Esophagus (tissue), 2 donors: ENCODE data around the gene GJC2. TPM values are rescaled to one million over a fixed set of nuclear protein-coding genes. Genes with fewer than 3 reads are reported as not detected.

Source experiments
- H3K27ac ChIP-seq, 2 donors: one replicate each; pipeline ENCODE4 v1.5.1; 2013; ENCODE audit warnings: low read depth in 2 of 2, mild to moderate bottlenecking in 2 of 2, inconsistent platforms in 1 of 2, low read length in 1 of 2, moderate library complexity in 1 of 2
- H3K27me3 ChIP-seq, 2 donors: one replicate each; pipeline ENCODE4 v1.6.1; 2013; ENCODE audit warnings: low read length in 2 of 2, control low read depth in 1 of 2, mild to moderate bottlenecking in 1 of 2; ENCODE audit not compliant: insufficient read depth in 2 of 2, control insufficient read depth in 1 of 2
- H3K36me3 ChIP-seq, 2 donors: one replicate each; pipeline ENCODE4 v1.6.1; 2013; ENCODE audit warnings: low read length in 1 of 2; ENCODE audit not compliant: control insufficient read depth in 2 of 2, insufficient read depth in 2 of 2
- H3K4me1 ChIP-seq, 2 donors: one replicate each; pipeline ENCODE4 v1.6.1; 2013; ENCODE audit warnings: low read length in 1 of 2; ENCODE audit not compliant: control insufficient read depth in 2 of 2, insufficient read depth in 2 of 2
- H3K4me3 ChIP-seq, 2 donors: one replicate each; pipeline ENCODE4 v1.5.1; 2013; ENCODE audit warnings: low read length in 2 of 2, mild to moderate bottlenecking in 2 of 2, low read depth in 1 of 2, moderate library complexity in 1 of 2
- H3K9me3 ChIP-seq, 2 donors: one replicate each; pipeline ENCODE4 v1.6.1; 2013; ENCODE audit warnings: mild to moderate bottlenecking in 2 of 2, low read depth in 1 of 2, low read length in 1 of 2, moderate library complexity in 1 of 2; ENCODE audit not compliant: control insufficient read depth in 2 of 2, insufficient read depth in 1 of 2
- WGBS, 2 donors: extraction: QIAGEN DNeasy Blood & Tissue Kit; methylation state at CpG; one replicate each; pipeline ENCODE4 v1.1.7; 2013; 5-methylcytosine and 5-hydroxymethylcytosine counted together
- polyA plus RNA-seq, 2 donors: library from polyadenylated mRNA; stranded (reverse); fragments of 200-250 nt; gene quantifications; one replicate each; pipeline ENCODE4 v1.2.3, GENCODE V29; 2013
- donor health status: healthy with polysubstance abuse.
- donor health status: Bipolar disorder and iron deficiency.

GJC2 gene
- polyA plus RNA-seq, 2 donors, result 0.57 to 0.64 TPM

- Histone ChIP-seq H3K36me3 (peaks cover 0 to 5% of the 10 kb centered on the region in 2 donors), H3K4me1 (peaks cover 0 to 3% of the 10 kb centered on the region in 2 donors)
- WGBS, 2 donors, result 87 to 88% methylated on average over 7 of the region's 7 CpGs
These were observed 37.6 kb upstream of the GJC2 start for GRCh38 chr1:228112167-228112566.

GRCh38 chr1:228112617-228113016, 37.1 kb upstream of the GJC2 start:
- peaks cover 0 to 3% of the 10 kb centered on the region in 2 donors for H3K4me1 ChIP-seq
- H3K27me3 ChIP-seq, result no peaks in the 10 kb centered on the region
- no peaks in the 10 kb centered on the region for H3K9me3 ChIP-seq
- no peak overlapping the region for H3K27ac ChIP-seq
- peaks cover 0 to 3% of the 10 kb centered on the region in 2 donors for H3K36me3 ChIP-seq
- no peak overlapping the region for H3K4me3 ChIP-seq
- WGBS, 2 donors, result 80 to 87% methylated on average over 1 of the region's 1 CpG

More at GRCh38 chr1:228112167-228112566, 37.6 kb upstream of the GJC2 start:
- Histone ChIP-seq H3K27ac (no peak overlapping the region), H3K9me3 (no peaks in the 10 kb centered on the region), H3K4me3 (no peak overlapping the region), H3K27me3 (no peaks in the 10 kb centered on the region)

GRCh38 chr1:228114827-228115226, 34.9 kb upstream of the GJC2 start:
- Histone ChIP-seq H3K4me3 (no peak overlapping the region), H3K36me3 (no peaks in the 10 kb centered on the region), H3K9me3 (no peaks in the 10 kb centered on the region), H3K4me1 (no peaks in the 10 kb centered on the region), H3K27ac (no peak overlapping the region), H3K27me3 (no peaks in the 10 kb centered on the region)
- WGBS, 2 donors, result 69 to 74% methylated on average over 3 of the region's 3 CpGs

GRCh38 chr1:228117335-228117734, 32.4 kb upstream of the GJC2 start:
- Histone ChIP-seq H3K27me3 (no peaks in the 10 kb centered on the region), H3K36me3 (no peaks in the 10 kb centered on the region), H3K27ac (no peak overlapping the region), H3K9me3 (no peaks in the 10 kb centered on the region), H3K4me1 (no peaks in the 10 kb centered on the region), H3K4me3 (no peak overlapping the region)
- 97% methylated on average over 4 of the region's 4 CpGs for WGBS, 2 donors

GRCh38 chr1:228118040-228118439, 31.7 kb upstream of the GJC2 start:
- Histone ChIP-seq H3K9me3 (no peaks in the 10 kb centered on the region), H3K27ac (no peak overlapping the region), H3K4me1 (no peaks in the 10 kb centered on the region), H3K27me3 (no peaks in the 10 kb centered on the region), H3K36me3 (no peaks in the 10 kb centered on the region), H3K4me3 (no peak overlapping the region)
- WGBS, 2 donors, result 83 to 87% methylated on average over 2 of the region's 2 CpGs

- H3K27ac ChIP-seq, result no peak overlapping the region
- no peaks in the 10 kb centered on the region for H3K4me1 ChIP-seq
- H3K27me3 ChIP-seq, result no peaks in the 10 kb centered on the region
- no peaks in the 10 kb centered on the region for H3K36me3 ChIP-seq
- no peaks in the 10 kb centered on the region for H3K9me3 ChIP-seq
- whole genome bisulfite sequencing, 2 donors, result 40 to 62% methylated on average over 1 of the region's 1 CpG
- no peak overlapping the region for H3K4me3 ChIP-seq
These were observed 29.4 kb upstream of the GJC2 start for GRCh38 chr1:228120351-228120750.

- 60 to 69% methylated on average over 5 of the region's 5 CpGs for WGBS, 2 donors
- Histone ChIP-seq H3K4me1 (no peaks in the 10 kb centered on the region), H3K27me3 (no peaks in the 10 kb centered on the region), H3K9me3 (no peaks in the 10 kb centered on the region), H3K36me3 (no peaks in the 10 kb centered on the region), H3K4me3 (no peak overlapping the region), H3K27ac (no peak overlapping the region)
These were observed 28.8 kb upstream of the GJC2 start for GRCh38 chr1:228120857-228121489.

- WGBS, 2 donors, result 79 to 86% methylated on average over 1 of the region's 1 CpG
- Histone ChIP-seq H3K9me3 (no peaks in the 10 kb centered on the region), H3K4me3 (no peak overlapping the region), H3K36me3 (no peaks in the 10 kb centered on the region), H3K4me1 (no peaks in the 10 kb centered on the region), H3K27me3 (no peaks in the 10 kb centered on the region), H3K27ac (no peak overlapping the region)
These were observed 26.7 kb upstream of the GJC2 start for GRCh38 chr1:228122921-228123441.

- H3K4me1 ChIP-seq, result no peaks in the 10 kb centered on the region
- no peak overlapping the region for H3K4me3 ChIP-seq
- H3K27me3 ChIP-seq, result no peaks in the 10 kb centered on the region
- WGBS, 2 donors, result 76 to 81% methylated on average over 2 of the region's 2 CpGs
- H3K9me3 ChIP-seq, result no peaks in the 10 kb centered on the region
- no peaks in the 10 kb centered on the region for H3K36me3 ChIP-seq
- no peak overlapping the region for H3K27ac ChIP-seq
These were observed 26.2 kb upstream of the GJC2 start for GRCh38 chr1:228123505-228123904.

- no peaks in the 10 kb centered on the region for H3K36me3 ChIP-seq
- no peak overlapping the region for H3K27ac ChIP-seq
- H3K4me1 ChIP-seq, result no peaks in the 10 kb centered on the region
- no peaks in the 10 kb centered on the region for H3K27me3 ChIP-seq
- no peak overlapping the region for H3K4me3 ChIP-seq
- H3K9me3 ChIP-seq, result no peaks in the 10 kb centered on the region
- 79 to 82% methylated on average over 5 of the region's 5 CpGs for WGBS, 2 donors
These were observed 24.5 kb upstream of the GJC2 start for GRCh38 chr1:228125185-228125584.
